Peyer's patch (tissue), 4 donors: Measurements from ENCODE around the gene PAK4.

Experiments used
- POLR2A ChIP-seq, 2 donors: fragments of 450-650 bp; IDR thresholded peaks; one replicate each; pipeline ENCODE4 v1.5.1; 2017; ENCODE audit warnings: antibody characterized with exemption in 2 of 2, mild to moderate bottlenecking in 2 of 2, moderate library complexity in 2 of 2
- TF ChIP-seq, protein P1 (sequence below), 6 experiments: fragments of 450-650 bp in 4 of 6; fragments of 200-600 bp in 2 of 6; sonication (generic) in 1 of 6; IDR thresholded peaks; one replicate each; pipeline ENCODE4 v1.5.1; 2017 to 2019; ENCODE audit warnings: antibody characterized with exemption in 6 of 6, mild to moderate bottlenecking in 3 of 6, moderate library complexity in 1 of 6

DNA sequence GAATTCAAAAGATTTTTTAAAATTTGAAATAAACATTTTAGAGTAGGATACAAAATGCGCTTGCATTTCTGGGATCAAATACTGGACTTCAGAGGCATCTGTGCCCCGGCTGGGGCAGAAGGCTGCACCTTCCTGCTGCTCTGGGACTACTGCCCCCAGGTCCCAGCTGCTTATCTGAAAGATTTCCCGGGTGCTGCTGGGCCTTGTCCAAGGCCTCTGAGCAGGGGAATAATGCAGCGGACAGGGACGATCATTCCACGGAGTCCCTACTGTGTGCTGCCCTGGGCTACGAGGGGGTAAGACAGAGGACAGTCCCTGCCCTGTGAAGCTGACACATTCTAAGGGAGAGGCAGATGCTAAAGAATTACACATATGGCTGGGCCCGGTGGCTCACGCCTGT, 38.0 kb downstream of the PAK4 start:
- TF ChIP-seq, protein P1, sequence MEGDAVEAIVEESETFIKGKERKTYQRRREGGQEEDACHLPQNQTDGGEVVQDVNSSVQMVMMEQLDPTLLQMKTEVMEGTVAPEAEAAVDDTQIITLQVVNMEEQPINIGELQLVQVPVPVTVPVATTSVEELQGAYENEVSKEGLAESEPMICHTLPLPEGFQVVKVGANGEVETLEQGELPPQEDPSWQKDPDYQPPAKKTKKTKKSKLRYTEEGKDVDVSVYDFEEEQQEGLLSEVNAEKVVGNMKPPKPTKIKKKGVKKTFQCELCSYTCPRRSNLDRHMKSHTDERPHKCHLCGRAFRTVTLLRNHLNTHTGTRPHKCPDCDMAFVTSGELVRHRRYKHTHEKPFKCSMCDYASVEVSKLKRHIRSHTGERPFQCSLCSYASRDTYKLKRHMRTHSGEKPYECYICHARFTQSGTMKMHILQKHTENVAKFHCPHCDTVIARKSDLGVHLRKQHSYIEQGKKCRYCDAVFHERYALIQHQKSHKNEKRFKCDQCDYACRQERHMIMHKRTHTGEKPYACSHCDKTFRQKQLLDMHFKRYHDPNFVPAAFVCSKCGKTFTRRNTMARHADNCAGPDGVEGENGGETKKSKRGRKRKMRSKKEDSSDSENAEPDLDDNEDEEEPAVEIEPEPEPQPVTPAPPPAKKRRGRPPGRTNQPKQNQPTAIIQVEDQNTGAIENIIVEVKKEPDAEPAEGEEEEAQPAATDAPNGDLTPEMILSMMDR (IDR thresholded peaks at IDR 0.05) = no peak
- TF ChIP-seq POLR2A (IDR thresholded peaks at IDR 0.05) = no peak
